H1 (cell line): ENCODE data around the gene ELOVL6. TPM values are rescaled to one million over a fixed set of nuclear protein-coding genes. Genes with fewer than 3 reads are reported as not detected.

Experiments used
- CTCF ChIA-PET: fragments of 300-600 bp; sonication (Branson Sonifier 250); formaldehyde crosslinking; loops from one replicate; lab custom pipeline; 2021; ENCODE audit not compliant: partially characterized antibody; lab: Charles Lee
- POLR2A ChIA-PET: fragments of 300-600 bp; sonication (Branson Sonifier 250); formaldehyde crosslinking; loops from one replicate; lab custom pipeline; 2021; ENCODE audit warnings: inconsistent platforms; ENCODE audit not compliant: partially characterized antibody; lab: Charles Lee
- DNase-seq, 2 experiments: peaks; one replicate each; pipeline versions ENCODE4 v3.0.0 to v3.0.0-alpha.2; 2010 to 2022; ENCODE audit warnings: low spot score in 2 of 2, low read depth in 1 of 2, mixed read lengths in 1 of 2
- FAIRE-seq: peaks from 2 replicates; lab custom pipeline; 2011; peaks lifted over from hg19 to GRCh38; lab: Jason Lieb, UNC
- H2AFZ ChIP-seq: 2 replicates; pipeline ENCODE4 v1.8.1; 2012; ENCODE audit warnings: low read length, inconsistent platforms
- H2AK5ac ChIP-seq: 2 replicates; pipeline ENCODE4 v1.6.1; 2013; ENCODE audit warnings: low read depth, low read length
- H2BK120ac ChIP-seq: replicated peaks from 2 replicates; pipeline ENCODE3; 2013; ENCODE audit warnings: low read depth, low read length, inconsistent platforms
- H2BK12ac ChIP-seq: 2 replicates; pipeline ENCODE4 v1.6.1; 2013; ENCODE audit warnings: low read depth, low read length
- H2BK15ac ChIP-seq: 2 replicates; pipeline ENCODE4 v1.6.1; 2013; ENCODE audit warnings: low read length
- H2BK20ac ChIP-seq: 2 replicates; pipeline ENCODE4 v1.6.1; 2013; ENCODE audit warnings: low read length
- H2BK5ac ChIP-seq: 2 replicates; pipeline ENCODE4 v1.6.1; 2013; ENCODE audit warnings: low read depth, low read length
- H3K14ac ChIP-seq: 2 replicates; pipeline ENCODE4 v1.6.1; 2013; ENCODE audit warnings: inconsistent platforms; ENCODE audit not compliant: insufficient read length
- H3K18ac ChIP-seq: 2 replicates; pipeline ENCODE4 v1.6.1; 2013; ENCODE audit warnings: low read length; ENCODE audit errors: extremely low read depth
- H3K23ac ChIP-seq: 2 replicates; pipeline ENCODE4 v1.6.1; 2013; ENCODE audit warnings: inconsistent platforms; ENCODE audit not compliant: insufficient read length
- H3K23me2 ChIP-seq: 2 replicates; pipeline ENCODE4 v1.6.1; 2013; ENCODE audit warnings: low read depth, low read length
- H3K27ac ChIP-seq: 2 replicates; pipeline ENCODE4 v1.6.1; 2011; ENCODE audit warnings: low read depth, low read length, inconsistent platforms
- H3K27me3 ChIP-seq, 4 experiments: replicated peaks in 1 of 4; 1 replicate in 1 of 4; 2 replicates in 3 of 4; pipeline versions ENCODE4 v1.6.1 to v1.8.1; 2011 to 2013; ENCODE audit warnings: low read length in 3 of 4, mild to moderate bottlenecking in 3 of 4, inconsistent platforms in 2 of 4, mixed read lengths in 2 of 4, moderate library complexity in 1 of 4; ENCODE audit not compliant: control insufficient read depth in 3 of 4, insufficient read depth in 3 of 4; ENCODE audit errors: extremely low read depth in 1 of 4
- H3K36me3 ChIP-seq, 4 experiments: 2 replicates each; pipeline versions ENCODE4 v1.6.1 to v1.8.1; 2011 to 2013; ENCODE audit warnings: mild to moderate bottlenecking in 4 of 4, low read length in 3 of 4, moderate library complexity in 2 of 4, control low read depth in 1 of 4, inconsistent platforms in 1 of 4; ENCODE audit not compliant: insufficient read depth in 4 of 4, control insufficient read depth in 2 of 4
- H3K4ac ChIP-seq: replicated peaks from 2 replicates; pipeline ENCODE3; 2013; ENCODE audit warnings: low read length, low read depth, mixed read lengths, inconsistent platforms; ENCODE audit not compliant: insufficient read length
- H3K4me1 ChIP-seq, 4 experiments: replicated peaks in 1 of 4; 1 replicate in 1 of 4; 2 replicates in 3 of 4; pipeline versions ENCODE4 v1.6.1 to v1.8.1; 2011 to 2013; ENCODE audit warnings: low read length in 3 of 4, inconsistent platforms in 2 of 4, mixed read lengths in 1 of 4; ENCODE audit not compliant: insufficient read depth in 4 of 4, control insufficient read depth in 3 of 4
- H3K4me2 ChIP-seq, 2 experiments: 2 replicates each; pipeline versions ENCODE4 v1.6.1 to v1.8.1; 2011 to 2013; ENCODE audit warnings: low read depth in 2 of 2, low read length in 2 of 2, control low read depth in 1 of 2, inconsistent platforms in 1 of 2, mild to moderate bottlenecking in 1 of 2; ENCODE audit not compliant: insufficient read depth in 1 of 2
- H3K4me3 ChIP-seq, 4 experiments: fragments of 200-600, 300-600 bp in 1 of 4; sonication (generic), shearing (Covaris generic), sonication (Bioruptor Twin) in 1 of 4; 2 replicates each; pipeline versions ENCODE4 v1.5.1 to v1.8.1; 2011 to 2016; ENCODE audit warnings: low read length in 4 of 4, low read depth in 3 of 4, control low read depth in 2 of 4, inconsistent platforms in 2 of 4, mild to moderate bottlenecking in 2 of 4, mixed read lengths in 1 of 4, moderate library complexity in 1 of 4; ENCODE audit not compliant: insufficient read depth in 2 of 4; ENCODE audit errors: extremely low read depth in 1 of 4
- H3K56ac ChIP-seq: replicated peaks from 2 replicates; pipeline ENCODE3; 2013; ENCODE audit warnings: low read depth, mild to moderate bottlenecking, mixed read lengths, low read length, inconsistent platforms; ENCODE audit not compliant: insufficient read length
- H3K79me1 ChIP-seq: 2 replicates; pipeline ENCODE4 v1.6.1; 2013; ENCODE audit warnings: low read depth, low read length, control low read depth
- H3K79me2 ChIP-seq, 2 experiments: 2 replicates each; pipeline versions ENCODE4 v1.6.1 to v1.8.1; 2012 to 2013; ENCODE audit warnings: low read length in 2 of 2, mild to moderate bottlenecking in 2 of 2, inconsistent platforms in 1 of 2; ENCODE audit not compliant: insufficient read depth in 2 of 2, control insufficient read depth in 1 of 2
- H3K9ac ChIP-seq, 4 experiments: replicated peaks in 1 of 4; 1 replicate in 1 of 4; 2 replicates in 3 of 4; pipeline versions ENCODE4 v1.6.1 to v1.8.1; 2011 to 2013; ENCODE audit warnings: low read depth in 3 of 4, low read length in 3 of 4, control low read depth in 2 of 4, mild to moderate bottlenecking in 2 of 4, moderate library complexity in 2 of 4, inconsistent platforms in 1 of 4; ENCODE audit errors: extremely low read depth in 1 of 4
- H3K9me3 ChIP-seq, 2 experiments: 2 replicates each; pipeline versions ENCODE4 v1.6.1 to v1.8.1; 2012 to 2013; ENCODE audit warnings: mild to moderate bottlenecking in 2 of 2, moderate library complexity in 2 of 2, control low read depth in 1 of 2, inconsistent platforms in 1 of 2, low read depth in 1 of 2, low read length in 1 of 2, mixed read lengths in 1 of 2; ENCODE audit not compliant: insufficient read depth in 2 of 2
- H4K20me1 ChIP-seq, 2 experiments: replicated peaks in 1 of 2; 2 replicates each; pipeline versions ENCODE3 to v1.8.1; 2011 to 2013; ENCODE audit warnings: inconsistent platforms in 2 of 2, low read length in 2 of 2, mild to moderate bottlenecking in 1 of 2; ENCODE audit not compliant: insufficient read depth in 2 of 2, control insufficient read depth in 1 of 2
- H4K5ac ChIP-seq: 2 replicates; pipeline ENCODE4 v1.6.1; 2013; ENCODE audit warnings: low read length, low read depth, mixed read lengths, inconsistent platforms; ENCODE audit not compliant: insufficient read length
- H4K8ac ChIP-seq: 2 replicates; pipeline ENCODE4 v1.8.0; 2013; ENCODE audit warnings: mild to moderate bottlenecking, moderate library complexity, low read length, inconsistent platforms; ENCODE audit not compliant: insufficient read depth; ENCODE audit errors: extremely low read depth
- H4K91ac ChIP-seq: replicated peaks from 2 replicates; pipeline ENCODE3; 2013; ENCODE audit warnings: low read length, mixed read lengths, inconsistent platforms; ENCODE audit not compliant: insufficient read length
- SAP30 ChIP-seq: fragments of 300-600 bp; sonication (generic); IDR thresholded peaks from 2 replicates; pipeline ENCODE4 v1.7.1; 2012; ENCODE audit warnings: low read length, moderate library complexity, mild to moderate bottlenecking, inconsistent platforms; ENCODE audit not compliant: insufficient read depth, insufficient replicate concordance
- WGBS, 2 experiments: shearing (Covaris generic) in 1 of 2; methylation state at CpG; one replicate each; pipeline versions ENCODE4 v1.1.6 to v1.1.7; 2013 to 2015; ENCODE audit warnings: low lambda C conversion rate in 2 of 2, mixed read lengths in 2 of 2, inconsistent platforms in 1 of 2, low coverage in 1 of 2, missing lambda C conversion rate in 1 of 2; ENCODE audit not compliant: insufficient replicate concordance in 2 of 2, insufficient coverage in 1 of 2, insufficient read length in 1 of 2; ENCODE audit errors: extremely low coverage in 1 of 2, missing lambda C conversion rate in 1 of 2; 5-methylcytosine and 5-hydroxymethylcytosine counted together
- polyA plus RNA-seq, 7 experiments: library from polyadenylated mRNA; depleted of rRNA in 3 of 7; stranded (reverse) in 5 of 7; unstranded in 2 of 7; fragments of >200 nt in 5 of 7; fragments of 200-250 nt in 2 of 7; gene quantifications; 1 replicate in 5 of 7; 2 replicates in 1 of 7; 4 replicates in 1 of 7; pipeline versions ENCODE4 v1.2.1 to v1.2.3, GENCODE V29; 2011 to 2013; ENCODE audit warnings: missing spikeins in 2 of 7, mixed read lengths in 2 of 7
- total RNA-seq: library from RNA; stranded (reverse); fragmentation: NEBNext Ultra II Directional; extraction: Animal tissue kit (Norgen Biotek cat#: 25700); gene quantifications from 2 replicates; pipeline ENCODE4 v1.2.1, GENCODE V29; 2021

Gene ELOVL6
- total and polyA plus RNA-seq, 2 of the 8 experiments (the other 6 are each of a cell fraction or from before 2014, with no cell fraction given): 27.8 to 86.6 TPM

- Histone ChIP-seq H3K36me3 (peaks cover 0 to 8% (median 0%) of the 10 kb centered on the region in 4 experiments; a peak in 3 of 8 replicates), H3K79me1 (peaks cover 3% of the 10 kb centered on the region; the same call in 1 of the 2 replicates), H2BK12ac (no peak overlapping the region), H2AK5ac (no peak overlapping the region), H2BK120ac (no peak overlapping the region), H3K4me3 (no peak overlapping the region), H2BK5ac (no peak overlapping the region), H3K79me2 (peaks cover 0 to 62% of the 10 kb centered on the region in 2 experiments; a peak in 2 of 4 replicates), H4K5ac (no peak overlapping the region), H3K9ac (no peak overlapping the region), H4K91ac (no peak overlapping the region), H3K4me2 (no peak overlapping the region), H3K56ac (no peak overlapping the region), H3K27me3 (no peaks in the 10 kb centered on the region), H3K14ac (no peak overlapping the region), H4K20me1 (peaks cover 0 to 2% of the 10 kb centered on the region in 2 experiments), H2AFZ (no peak overlapping the region), H3K9me3 (no peaks in the 10 kb centered on the region), H3K27ac (no peak overlapping the region), H2BK20ac (no peak overlapping the region), H3K23ac (no peak overlapping the region), H4K8ac (no peak overlapping the region), H3K4me1 (peaks cover 0 to 3% (median under 1%) of the 10 kb centered on the region in 4 experiments; a peak in 2 of 7 replicates), H3K18ac (no peak overlapping the region), H3K4ac (no peak overlapping the region), H3K23me2 (no peaks in the 10 kb centered on the region), H2BK15ac (no peak overlapping the region)
- ChIA-PET CTCF (interaction anchor here (1.5 kb wide), 1 partner anchor 16 kb away, joined by 4 read pairs; no protein-coding TSS in a partner anchor), POLR2A (interaction anchor here (1.3 kb wide), 1 partner anchor 15 kb away, joined by 3 read pairs; no protein-coding TSS in a partner anchor)
- no peak for DNase-seq
- FAIRE-seq: no peak
- TF ChIP-seq SAP30: no peak
- 95% methylated on average over 4 of the region's 4 CpGs; no CpG with 5 or more reads in 1 of the 2 experiments for WGBS, 2 experiments
These were observed 34.9 kb downstream of the ELOVL6 start for GRCh38 chr4:110163327-110164069.
